HCT116 (cell line): Measurements from ENCODE around the gene SANBR. TPM values are rescaled to one million over a fixed set of nuclear protein-coding genes. Genes with fewer than 3 reads are reported as not detected.

ENCODE experiments used
- ATAC-seq: fragments of 200-7000 bp; cut with Tn5 transposase; 2 replicates; pipeline ENCODE4 v1.9.1; 2020; ENCODE audit warnings: mild to moderate bottlenecking, moderate library complexity
- BruUV-seq: library from RNA; stranded (reverse); fragments of 400-500 nt; replicated peaks from 2 replicates; lab custom pipeline; 2021; lab: Mats Ljungman, UMichigan
- CTCF ChIA-PET: fragments of 300-600 bp; sonication (Branson Sonifier 250); formaldehyde crosslinking; loops from one replicate; lab custom pipeline; 2021; ENCODE audit warnings: antibody characterized with exemption; lab: Charles Lee
- POLR2A ChIA-PET: fragments of 300-600, 350-600 bp; sonication (Branson Sonifier 250); formaldehyde crosslinking; loops from one replicate; lab custom pipeline; 2021; ENCODE audit warnings: antibody characterized with exemption; lab: Charles Lee
- RAD21 ChIA-PET, 2 experiments: fragments of 300-600 bp; sonication (Branson Sonifier 250); formaldehyde crosslinking; loops; one replicate each; lab custom pipeline; 2023; ENCODE audit warnings: low total read pairs in 2 of 2; ENCODE audit not compliant: uncharacterized antibody in 2 of 2, unreplicated experiment in 2 of 2, low non-redundant PET in 1 of 2; lab: Charles Lee
- DNase-seq: peaks from one replicate; pipeline ENCODE4 v3.0.0-alpha.2; 2010; ENCODE audit warnings: low read depth, low spot score
- H2AFZ ChIP-seq: fragments of 200-600 bp; shearing (Covaris generic), sonication (generic); 2 replicates; pipeline ENCODE4 v1.6.1; 2017; ENCODE audit warnings: low read depth, mixed run types, mixed read lengths, antibody characterized with exemption, low read length; ENCODE audit not compliant: poor library complexity, severe bottlenecking
- H3K27ac ChIP-seq: 2 replicates; pipeline ENCODE4 v1.5.1; 2012; ENCODE audit warnings: low read depth, low read length
- H3K27me3 ChIP-seq: fragments of 200-600 bp; sonication (generic); 2 replicates; pipeline ENCODE4 v1.6.1; 2016; ENCODE audit warnings: mixed run types, low read length, mixed read lengths; ENCODE audit not compliant: insufficient read depth
- H3K36me3 ChIP-seq, 2 experiments: fragments of 200-500 bp in 1 of 2; fragments of 200-600 bp in 1 of 2; sonication (Bioruptor generic) in 1 of 2; sonication (generic) in 1 of 2; 2 replicates each; pipeline versions ENCODE4 v1.5.1 to v1.6.1; 2014 to 2016; ENCODE audit warnings: low read length in 2 of 2, inconsistent platforms in 1 of 2, mixed read lengths in 1 of 2, mixed run types in 1 of 2; ENCODE audit not compliant: insufficient read depth in 2 of 2, control insufficient read depth in 1 of 2
- H3K4me1 ChIP-seq, 2 experiments: fragments of 200-600 bp in 1 of 2; sonication (generic) in 1 of 2; 2 replicates each; pipeline versions ENCODE4 v1.5.1 to v1.6.1; 2012 to 2017; ENCODE audit warnings: low read length in 2 of 2, inconsistent platforms in 1 of 2, mild to moderate bottlenecking in 1 of 2, mixed read lengths in 1 of 2, mixed run types in 1 of 2, moderate library complexity in 1 of 2; ENCODE audit not compliant: insufficient read depth in 2 of 2, control insufficient read depth in 1 of 2
- H3K4me2 ChIP-seq: fragments of 200-600 bp; sonication (generic); 2 replicates; pipeline ENCODE4 v1.6.1; 2017; ENCODE audit warnings: mixed run types, low read length, mixed read lengths
- H3K4me3 ChIP-seq, 2 experiments: fragments of 200-600 bp in 1 of 2; sonication (generic) in 1 of 2; replicated peaks in 1 of 2; 2 replicates each; pipeline ENCODE4 v1.5.1; 2011 to 2016; ENCODE audit warnings: low read length in 2 of 2, control low read depth in 1 of 2, low read depth in 1 of 2, mild to moderate bottlenecking in 1 of 2, mixed read lengths in 1 of 2, mixed run types in 1 of 2
- H3K79me2 ChIP-seq: fragments of 200-600 bp; sonication (generic); 2 replicates; pipeline ENCODE4 v1.6.1; 2017; ENCODE audit warnings: mild to moderate bottlenecking, mixed run types, low read length, moderate library complexity, mixed read lengths; ENCODE audit not compliant: insufficient read depth
- H3K9ac ChIP-seq: fragments of 200-600 bp; sonication (generic); 2 replicates; pipeline ENCODE4 v1.6.1; 2016; ENCODE audit warnings: low read length, mixed read lengths
- H3K9me2 ChIP-seq: fragments of 200-600 bp; sonication (generic), shearing (Covaris generic); 2 replicates; pipeline ENCODE4 v1.6.1; 2017; ENCODE audit warnings: mixed run types, mild to moderate bottlenecking, moderate library complexity; ENCODE audit not compliant: insufficient read depth
- H3K9me3 ChIP-seq, 2 experiments: fragments of 200-500 bp in 1 of 2; fragments of 200-600 bp in 1 of 2; sonication (Bioruptor generic) in 1 of 2; sonication (generic) in 1 of 2; 2 replicates each; pipeline ENCODE4 v1.6.1; 2014 to 2017; ENCODE audit warnings: low read length in 2 of 2, mixed read lengths in 2 of 2, inconsistent platforms in 1 of 2, low read depth in 1 of 2, mild to moderate bottlenecking in 1 of 2, mixed run types in 1 of 2, moderate library complexity in 1 of 2; ENCODE audit not compliant: control insufficient read depth in 1 of 2, insufficient read depth in 1 of 2
- H4K20me1 ChIP-seq: fragments of 200-600 bp; sonication (generic), shearing (Covaris generic); 2 replicates; pipeline ENCODE4 v1.6.1; 2017; ENCODE audit warnings: mixed run types, mild to moderate bottlenecking, moderate library complexity; ENCODE audit not compliant: insufficient read depth
- EGR1 ChIP-seq: IDR thresholded peaks from 2 replicates; pipeline ENCODE4 v1.6.1; 2012; ENCODE audit warnings: low read depth
- EZH2phosphoT487 ChIP-seq: fragments of 200-600 bp; IDR thresholded peaks from 2 replicates; pipeline ENCODE4 v1.6.1; 2018; ENCODE audit warnings: antibody characterized with exemption, borderline replicate concordance
- POLR2AphosphoS5 ChIP-seq: IDR thresholded peaks from 2 replicates; pipeline ENCODE4 v1.6.1; 2011; ENCODE audit warnings: mild to moderate bottlenecking, low read depth, low read length, moderate library complexity
- SIN3A ChIP-seq: IDR thresholded peaks from 2 replicates; pipeline ENCODE4 v1.6.1; 2012; ENCODE audit warnings: low read depth
- SP1 ChIP-seq: IDR thresholded peaks from 2 replicates; pipeline ENCODE4 v1.6.1; 2012; ENCODE audit warnings: low read depth
- YY1 ChIP-seq: IDR thresholded peaks from 2 replicates; pipeline ENCODE4 v1.6.1; 2011; ENCODE audit warnings: low read length, low read depth, moderate library complexity, mild to moderate bottlenecking; ENCODE audit not compliant: insufficient replicate concordance; ENCODE audit errors: extremely low read depth
- ZFX ChIP-seq: fragments of 450-650 bp; IDR thresholded peaks from 2 replicates; pipeline ENCODE4 v1.6.1; 2017
- intact Hi-C: fragments of 100-400 bp; cut with micrococcal nuclease; formaldehyde crosslinking; loops from 2 replicates; pipeline ENCODE4 v1.10.0; 2022
- total RNA-seq: library from RNA; stranded (reverse); gene quantifications from one replicate; pipeline ENCODE4 v1.2.1, GENCODE V29; 2021; ENCODE audit not compliant: unreplicated experiment
- TF ChIP-seq, protein P1 (sequence below): IDR thresholded peaks from 2 replicates; pipeline ENCODE4 v1.6.1; 2012
- TF ChIP-seq, protein P2 (sequence below): IDR thresholded peaks from 2 replicates; pipeline ENCODE4 v1.6.1; 2012; ENCODE audit warnings: low read depth
- TF ChIP-seq, protein P3 (sequence below): IDR thresholded peaks from 2 replicates; pipeline ENCODE4 v1.6.1; 2012
- TF ChIP-seq, protein P4 (sequence below), 3 experiments: fragments of 200-600 bp in 1 of 3; sonication (generic) in 1 of 3; IDR thresholded peaks in 2 of 3; conservative IDR thresholded peaks in 1 of 3; 2 replicates each; pipeline ENCODE4 v1.5.1; 2012 to 2017; ENCODE audit warnings: low read depth in 2 of 3, low read length in 2 of 3, antibody characterized with exemption in 1 of 3, borderline replicate concordance in 1 of 3, control low read depth in 1 of 3, mild to moderate bottlenecking in 1 of 3, mixed read lengths in 1 of 3, mixed run types in 1 of 3, moderate library complexity in 1 of 3; ENCODE audit not compliant: insufficient read depth in 1 of 3

The SANBR gene
- total RNA-seq, 1 experiment from 2014 or later = 4.6 TPM

DNA sequence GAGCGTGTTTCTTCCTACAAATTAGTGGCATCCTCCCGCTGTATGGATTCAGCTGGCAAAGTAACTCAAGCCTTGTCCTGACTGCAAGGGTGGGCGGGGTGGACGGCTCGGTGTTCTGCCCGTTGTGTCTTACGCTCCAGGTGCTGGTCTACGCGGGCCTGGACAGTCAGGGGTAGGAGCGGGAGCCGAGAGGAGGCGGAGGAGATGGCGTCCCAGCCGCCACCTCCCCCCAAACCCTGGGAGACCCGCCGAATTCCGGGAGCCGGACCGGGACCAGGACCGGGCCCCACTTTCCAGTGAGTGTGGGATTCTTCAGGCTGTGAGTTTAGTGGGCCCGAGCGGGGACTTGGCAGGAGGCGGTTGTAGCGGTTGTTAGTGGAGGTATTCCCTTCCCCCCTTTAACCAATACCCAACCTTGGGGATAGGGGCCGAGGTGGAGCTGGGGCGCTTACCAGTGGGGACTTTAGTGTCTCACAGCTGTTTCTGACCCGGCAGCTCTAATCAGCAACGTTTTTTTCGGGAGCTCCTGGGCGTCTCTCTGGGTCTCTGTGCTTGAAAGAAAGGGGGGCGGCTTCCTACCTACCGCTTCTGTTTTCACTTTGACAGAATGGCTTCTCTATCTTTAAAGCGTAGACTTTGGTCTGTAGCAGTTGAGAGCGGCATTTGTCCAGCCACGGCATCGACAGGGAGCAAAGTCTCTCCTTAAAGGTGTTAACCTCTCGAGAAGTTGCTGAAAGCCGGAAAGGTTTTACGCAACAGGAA, 47.9 kb upstream of the SANBR start, which contains the start of the genes PEX13 and PUS10:
TSS of gene PEX13 (plus strand) at position 165 of the 762 bp plus-strand sequence. CDS start at position 205, 40 bp downstream.
TSS of gene PUS10 (minus strand) at position 700 of the 762 bp plus-strand sequence. CDS start 6,365 bp downstream, outside the sequence.
- ChIA-PET POLR2A (interaction anchor here (0.6 kb wide), 1 partner anchor 13 kb away, joined by 3 read pairs; no protein-coding TSS in a partner anchor), CTCF (interaction anchor here (2.5 kb wide), 1 partner anchor 19 kb away, joined by 7 read pairs; no protein-coding TSS in a partner anchor), RAD21 (no interaction called here)
- peak within 1 kb of the TSS; percentile 75 for H3K4me2 ChIP-seq
- no peaks in the 10 kb centered on the region for H3K36me3 ChIP-seq
- H3K4me1 ChIP-seq = peaks cover 21 to 33% of the 10 kb centered on the region in 2 experiments
- H2AFZ ChIP-seq = peak within 1 kb of the TSS; percentile 91
- H3K4me3 ChIP-seq = peak within 1 kb of the TSS; percentile 75 to 81
- H3K9me2 ChIP-seq = no peaks in the 10 kb centered on the region
- H3K27ac ChIP-seq = peak within 1 kb of the TSS; percentile 80
- peaks cover 46% of the 10 kb centered on the region for H3K79me2 ChIP-seq
- H3K9ac ChIP-seq = peak within 1 kb of the TSS; percentile 73
- no peaks in the 10 kb centered on the region for H3K9me3 ChIP-seq
- TF ChIP-seq POLR2AphosphoS5 (peak; percentile 81), YY1 (peak; percentile 62), ZFX (0 out of 2 replicates have a peak, but pooled peaks have one; percentile 12), SIN3A (peak; percentile 41), SP1 (no peak; the same call in 1 of the 2 replicates), EGR1 (peak; percentile 88), EZH2phosphoT487 (no peak)
- TF ChIP-seq, protein P1, sequence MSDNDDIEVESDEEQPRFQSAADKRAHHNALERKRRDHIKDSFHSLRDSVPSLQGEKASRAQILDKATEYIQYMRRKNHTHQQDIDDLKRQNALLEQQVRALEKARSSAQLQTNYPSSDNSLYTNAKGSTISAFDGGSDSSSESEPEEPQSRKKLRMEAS = no peak
- TF ChIP-seq, protein P2, sequence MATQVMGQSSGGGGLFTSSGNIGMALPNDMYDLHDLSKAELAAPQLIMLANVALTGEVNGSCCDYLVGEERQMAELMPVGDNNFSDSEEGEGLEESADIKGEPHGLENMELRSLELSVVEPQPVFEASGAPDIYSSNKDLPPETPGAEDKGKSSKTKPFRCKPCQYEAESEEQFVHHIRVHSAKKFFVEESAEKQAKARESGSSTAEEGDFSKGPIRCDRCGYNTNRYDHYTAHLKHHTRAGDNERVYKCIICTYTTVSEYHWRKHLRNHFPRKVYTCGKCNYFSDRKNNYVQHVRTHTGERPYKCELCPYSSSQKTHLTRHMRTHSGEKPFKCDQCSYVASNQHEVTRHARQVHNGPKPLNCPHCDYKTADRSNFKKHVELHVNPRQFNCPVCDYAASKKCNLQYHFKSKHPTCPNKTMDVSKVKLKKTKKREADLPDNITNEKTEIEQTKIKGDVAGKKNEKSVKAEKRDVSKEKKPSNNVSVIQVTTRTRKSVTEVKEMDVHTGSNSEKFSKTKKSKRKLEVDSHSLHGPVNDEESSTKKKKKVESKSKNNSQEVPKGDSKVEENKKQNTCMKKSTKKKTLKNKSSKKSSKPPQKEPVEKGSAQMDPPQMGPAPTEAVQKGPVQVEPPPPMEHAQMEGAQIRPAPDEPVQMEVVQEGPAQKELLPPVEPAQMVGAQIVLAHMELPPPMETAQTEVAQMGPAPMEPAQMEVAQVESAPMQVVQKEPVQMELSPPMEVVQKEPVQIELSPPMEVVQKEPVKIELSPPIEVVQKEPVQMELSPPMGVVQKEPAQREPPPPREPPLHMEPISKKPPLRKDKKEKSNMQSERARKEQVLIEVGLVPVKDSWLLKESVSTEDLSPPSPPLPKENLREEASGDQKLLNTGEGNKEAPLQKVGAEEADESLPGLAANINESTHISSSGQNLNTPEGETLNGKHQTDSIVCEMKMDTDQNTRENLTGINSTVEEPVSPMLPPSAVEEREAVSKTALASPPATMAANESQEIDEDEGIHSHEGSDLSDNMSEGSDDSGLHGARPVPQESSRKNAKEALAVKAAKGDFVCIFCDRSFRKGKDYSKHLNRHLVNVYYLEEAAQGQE = no peak
- TF ChIP-seq, protein P3, sequence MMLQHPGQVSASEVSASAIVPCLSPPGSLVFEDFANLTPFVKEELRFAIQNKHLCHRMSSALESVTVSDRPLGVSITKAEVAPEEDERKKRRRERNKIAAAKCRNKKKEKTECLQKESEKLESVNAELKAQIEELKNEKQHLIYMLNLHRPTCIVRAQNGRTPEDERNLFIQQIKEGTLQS = no peak
- TF ChIP-seq, protein P4, sequence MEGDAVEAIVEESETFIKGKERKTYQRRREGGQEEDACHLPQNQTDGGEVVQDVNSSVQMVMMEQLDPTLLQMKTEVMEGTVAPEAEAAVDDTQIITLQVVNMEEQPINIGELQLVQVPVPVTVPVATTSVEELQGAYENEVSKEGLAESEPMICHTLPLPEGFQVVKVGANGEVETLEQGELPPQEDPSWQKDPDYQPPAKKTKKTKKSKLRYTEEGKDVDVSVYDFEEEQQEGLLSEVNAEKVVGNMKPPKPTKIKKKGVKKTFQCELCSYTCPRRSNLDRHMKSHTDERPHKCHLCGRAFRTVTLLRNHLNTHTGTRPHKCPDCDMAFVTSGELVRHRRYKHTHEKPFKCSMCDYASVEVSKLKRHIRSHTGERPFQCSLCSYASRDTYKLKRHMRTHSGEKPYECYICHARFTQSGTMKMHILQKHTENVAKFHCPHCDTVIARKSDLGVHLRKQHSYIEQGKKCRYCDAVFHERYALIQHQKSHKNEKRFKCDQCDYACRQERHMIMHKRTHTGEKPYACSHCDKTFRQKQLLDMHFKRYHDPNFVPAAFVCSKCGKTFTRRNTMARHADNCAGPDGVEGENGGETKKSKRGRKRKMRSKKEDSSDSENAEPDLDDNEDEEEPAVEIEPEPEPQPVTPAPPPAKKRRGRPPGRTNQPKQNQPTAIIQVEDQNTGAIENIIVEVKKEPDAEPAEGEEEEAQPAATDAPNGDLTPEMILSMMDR (IDR thresholded peaks at IDR 0.05 in 2 of 3, conservative IDR thresholded peaks at IDR 0.05 in 1 of 3; ENCODE audit: borderline replicate concordance in 1 of 3, insufficient read depth in 1 of 3, low read depth in 2 of 3, low read length in 2 of 3) = no peak
- no peaks in the 10 kb centered on the region for H3K27me3 ChIP-seq
- TSS peak; percentile 55 for BruUV-seq
- peak; percentile 92 for ATAC-seq
- peak; percentile 73 for DNase-seq
- intact Hi-C loops = loop anchor here (5.0 kb wide), 2 partner anchors 135 to 160 kb away; partner anchors contain the start of gene REL
- H4K20me1 ChIP-seq = no peaks in the 10 kb centered on the region
